ENCODE results near the gene ARAP3. TPM values are rescaled to one million over a fixed set of nuclear protein-coding genes. Genes with fewer than 3 reads are reported as not detected.

ARAP3 gene
- total RNA-seq, 1 experiment from 2014 or later = 0.38 TPM

DNA sequence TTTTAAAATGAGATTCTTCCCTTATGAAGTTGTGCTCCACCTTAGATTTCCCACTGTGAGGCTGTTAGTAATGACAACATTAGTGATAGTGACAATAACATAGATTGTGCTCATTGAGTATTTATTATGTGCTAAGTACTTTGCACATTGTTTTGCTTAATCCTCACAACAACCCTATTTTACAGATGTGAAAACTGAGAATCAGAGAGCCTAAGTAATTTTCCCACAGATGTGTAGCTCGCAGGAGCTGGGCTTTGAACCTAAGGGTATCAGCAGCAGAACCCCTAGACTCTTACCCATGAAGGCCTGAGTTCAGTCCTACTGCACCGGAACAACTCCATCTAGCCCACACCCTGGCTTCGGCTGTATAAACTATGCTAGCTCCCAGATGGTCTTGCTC lies 15.6 kb upstream of the ARAP3 start:
- no peak for DNase-seq (ENCODE audit: low spot score)

DNA sequence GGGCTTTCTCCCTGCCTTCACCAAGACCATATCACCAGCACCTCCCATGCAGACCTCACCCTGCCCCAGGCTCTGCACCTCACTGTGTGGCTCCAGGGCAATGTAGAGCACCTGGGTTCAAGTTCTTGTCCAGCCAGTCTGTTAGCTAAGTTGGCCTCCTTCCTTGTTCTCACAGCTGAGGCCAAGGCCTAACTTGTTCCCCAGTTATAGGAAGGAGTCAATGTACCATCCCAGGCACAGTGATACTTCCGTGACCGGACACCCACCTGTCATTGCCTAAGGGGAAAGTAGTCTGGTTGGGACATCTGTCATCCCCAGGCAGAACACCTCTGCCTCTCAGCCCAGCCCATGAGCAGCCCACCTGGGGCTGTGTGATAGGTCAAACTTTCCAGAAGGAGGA lies 14.4 kb upstream of the ARAP3 start:
- DNase-seq (ENCODE audit: low spot score) = no peak

DNA sequence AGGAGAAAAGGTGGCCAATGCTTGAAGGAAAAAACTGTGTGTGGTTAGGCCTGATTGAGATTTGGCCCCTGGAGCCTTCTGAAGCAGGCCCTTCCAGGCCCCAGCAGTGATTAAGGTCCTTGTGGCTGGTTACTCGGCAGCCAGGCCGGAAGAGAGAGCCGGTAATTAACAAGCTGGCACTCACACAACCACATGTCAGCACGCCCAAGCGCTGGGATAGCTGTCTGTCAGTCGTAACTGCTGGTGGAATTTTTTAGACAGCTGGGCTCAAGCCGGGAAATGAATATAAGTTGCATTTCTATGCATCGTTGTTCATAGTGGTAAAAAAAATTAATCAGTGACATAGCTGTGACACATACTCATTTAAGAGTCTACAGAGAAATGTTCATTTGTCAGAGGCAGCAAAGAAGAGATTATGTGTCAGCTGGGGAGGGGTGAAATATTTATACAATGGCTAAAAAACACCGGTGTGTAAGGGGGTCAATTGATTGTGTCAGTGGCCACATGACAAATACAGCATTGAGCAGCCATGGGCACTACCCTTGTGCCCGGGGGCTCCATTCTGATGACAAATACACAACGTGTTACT lies 13.7 kb upstream of the ARAP3 start:
- DNase-seq (ENCODE audit: low spot score) = no peak

GRCh38 chr5:141694479-141694878 lies 12.4 kb upstream of the ARAP3 start:
- DNase-seq (ENCODE audit: low spot score) = no peak

- DNase-seq (ENCODE audit: low spot score) = peak; percentile 47
These were observed 11.1 kb upstream of the ARAP3 start for GRCh38 chr5:141692919-141693725.

DNA sequence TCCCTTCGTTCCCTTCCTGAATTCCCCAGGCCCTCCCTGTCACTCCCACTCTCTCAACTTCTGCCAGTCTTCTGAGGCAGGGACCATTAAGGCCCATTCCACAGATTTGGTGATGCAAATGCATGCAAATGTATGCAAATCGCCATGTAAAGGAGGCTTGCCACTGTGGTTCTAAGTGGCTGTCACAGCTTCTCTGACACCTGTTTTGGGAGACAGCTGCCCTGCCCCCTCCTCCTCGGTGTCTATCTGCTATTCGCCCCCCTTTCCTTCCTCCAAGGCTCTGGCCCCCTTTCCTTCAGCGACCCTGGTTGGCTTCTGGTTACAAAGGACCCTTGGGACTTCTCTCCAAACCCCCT lies 10.5 kb upstream of the ARAP3 start:
- no peak for DNase-seq (ENCODE audit: low spot score)

DNA sequence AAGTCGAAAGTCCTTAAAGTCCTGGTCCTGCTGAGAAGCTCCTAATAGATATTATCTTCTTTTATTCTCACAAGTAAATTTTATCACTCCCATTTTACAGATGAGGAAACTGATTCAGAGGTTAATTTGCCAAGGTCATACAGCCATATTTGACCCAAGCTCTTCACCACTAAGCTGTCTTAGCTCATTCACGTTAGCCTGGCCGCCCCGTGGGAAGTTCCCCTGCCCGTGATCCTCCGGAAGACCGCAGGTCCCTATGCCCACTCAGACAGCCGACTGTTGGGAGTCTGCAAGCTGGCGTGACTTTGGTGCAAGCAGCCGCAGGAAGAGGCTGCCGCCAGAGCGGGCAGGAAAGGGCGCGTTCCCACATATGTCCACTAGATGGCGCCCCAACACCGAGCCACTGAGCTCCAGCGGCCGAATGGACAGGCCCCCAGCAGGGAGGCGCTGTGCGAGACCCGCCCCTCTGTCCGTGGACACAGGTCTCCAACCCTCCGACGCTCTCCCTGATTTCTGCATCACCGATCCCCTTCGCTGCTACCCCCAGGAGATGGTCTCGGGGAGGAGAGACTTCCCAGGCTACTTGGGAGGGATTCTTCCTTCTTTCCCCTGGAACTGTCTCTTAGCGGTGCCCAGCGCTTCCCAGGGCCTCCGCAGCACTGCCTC lies 10.0 kb upstream of the ARAP3 start:
- DNase-seq (ENCODE audit: low spot score) = peak; percentile 89

- DNase-seq (ENCODE audit: low spot score) = no peak
These were observed 9.3 kb upstream of the ARAP3 start for GRCh38 chr5:141691286-141691866.

- DNase-seq (ENCODE audit: low spot score) = no peak
These were observed 4.8 kb upstream of the ARAP3 start for GRCh38 chr5:141686648-141687416.

DNA sequence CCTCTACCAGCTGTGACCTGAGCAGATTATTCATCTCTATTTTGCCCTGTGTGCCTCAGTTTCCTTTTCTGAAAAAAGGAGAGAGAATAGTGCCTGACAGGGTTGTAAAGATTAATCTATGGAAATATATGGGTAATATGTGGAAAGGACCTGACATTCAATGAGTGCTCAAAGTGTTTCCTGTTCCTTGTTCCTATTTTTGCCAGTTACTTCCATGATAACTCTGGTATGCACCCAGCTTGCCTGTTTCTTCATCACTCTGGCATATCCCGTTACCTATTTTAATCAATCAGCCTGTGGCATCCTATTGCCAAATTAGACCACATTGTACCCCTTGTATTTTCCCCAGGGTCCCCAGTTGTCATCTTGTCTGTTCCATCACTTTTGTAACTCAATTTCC lies 3.6 kb upstream of the ARAP3 start:
- DNase-seq (ENCODE audit: low spot score) = no peak

- no peak for DNase-seq (ENCODE audit: low spot score)
These were observed 1.6 kb upstream of the ARAP3 start for GRCh38 chr5:141683596-141684141.

DNA sequence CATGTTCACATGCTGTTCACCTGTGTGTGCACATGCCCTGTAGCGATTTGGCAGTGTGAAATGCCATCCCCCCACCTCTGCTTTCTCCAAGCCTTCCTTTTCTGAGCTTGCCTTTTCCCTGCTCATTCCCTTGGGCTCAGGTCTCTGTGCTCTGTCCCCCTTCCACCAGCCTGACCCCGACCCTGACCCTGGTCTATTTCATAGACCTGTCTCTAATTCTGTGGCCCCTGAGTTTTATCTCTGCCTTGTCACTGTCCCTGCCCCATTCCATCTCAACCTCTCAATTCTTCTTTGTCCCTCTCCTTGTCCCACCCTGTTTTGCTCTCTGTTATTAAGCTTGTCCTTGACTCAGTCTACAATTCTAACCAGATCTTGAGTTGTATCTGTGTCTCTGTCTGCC lies 735 bp downstream of the ARAP3 start:
- no peak for DNase-seq (ENCODE audit: low spot score)

DNA sequence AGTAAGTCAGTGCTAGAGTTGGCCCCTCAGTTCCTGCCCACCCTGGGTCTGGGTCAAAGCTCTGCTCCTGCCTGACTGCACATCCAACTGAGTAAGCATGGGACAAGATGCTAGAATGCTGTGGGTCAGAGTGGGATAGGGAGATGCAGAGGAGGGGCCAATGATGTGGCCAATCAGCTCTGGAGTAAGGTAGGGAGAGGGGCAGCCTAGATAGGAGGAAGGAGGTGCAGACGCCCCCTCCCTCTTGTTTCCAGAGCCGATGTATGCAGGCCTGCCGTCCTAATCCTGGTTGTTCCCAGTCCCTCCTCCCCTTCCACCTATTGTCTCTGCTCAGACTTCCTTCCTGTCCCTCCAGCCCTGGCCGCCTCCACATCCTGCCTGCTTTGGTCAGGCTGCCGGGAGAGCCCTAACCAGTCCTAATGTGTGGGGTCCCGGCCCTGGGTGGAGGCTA lies 1.3 kb downstream of the ARAP3 start:
- DNase-seq (ENCODE audit: low spot score) = no peak

GRCh38 chr5:141680178-141680577 lies 1.9 kb downstream of the ARAP3 start:
- no peak for DNase-seq (ENCODE audit: low spot score)

DNA sequence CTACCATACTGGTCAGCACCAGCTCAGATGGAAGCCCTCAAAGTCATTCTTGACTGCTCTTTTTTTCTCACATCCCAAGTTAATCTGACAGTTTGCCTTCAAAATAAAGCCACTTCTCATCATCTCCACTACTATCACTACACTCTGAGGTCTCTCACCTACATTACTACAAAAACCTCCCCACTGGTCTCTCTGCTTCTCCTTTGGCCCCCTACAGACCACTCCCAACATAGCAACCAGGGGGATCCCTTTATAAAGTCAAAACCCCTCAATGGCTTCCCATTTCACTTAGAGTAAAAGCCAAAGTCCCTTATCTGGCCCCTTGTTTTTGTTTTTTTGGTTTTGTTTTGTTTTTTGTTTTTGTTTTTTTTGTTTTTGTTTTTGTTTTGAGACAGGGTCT lies 4.6 kb downstream of the ARAP3 start:
- peak; percentile 9 for DNase-seq (ENCODE audit: low spot score)

- DNase-seq (ENCODE audit: low spot score) = no peak
These were observed 6.4 kb downstream of the ARAP3 start for GRCh38 chr5:141675672-141676071.

GRCh38 chr5:141674747-141675146 lies 7.3 kb downstream of the ARAP3 start:
- DNase-seq (ENCODE audit: low spot score) = no peak

- no peak for DNase-seq (ENCODE audit: low spot score)
These were observed 8.9 kb downstream of the ARAP3 start for GRCh38 chr5:141672841-141673813.

DNA sequence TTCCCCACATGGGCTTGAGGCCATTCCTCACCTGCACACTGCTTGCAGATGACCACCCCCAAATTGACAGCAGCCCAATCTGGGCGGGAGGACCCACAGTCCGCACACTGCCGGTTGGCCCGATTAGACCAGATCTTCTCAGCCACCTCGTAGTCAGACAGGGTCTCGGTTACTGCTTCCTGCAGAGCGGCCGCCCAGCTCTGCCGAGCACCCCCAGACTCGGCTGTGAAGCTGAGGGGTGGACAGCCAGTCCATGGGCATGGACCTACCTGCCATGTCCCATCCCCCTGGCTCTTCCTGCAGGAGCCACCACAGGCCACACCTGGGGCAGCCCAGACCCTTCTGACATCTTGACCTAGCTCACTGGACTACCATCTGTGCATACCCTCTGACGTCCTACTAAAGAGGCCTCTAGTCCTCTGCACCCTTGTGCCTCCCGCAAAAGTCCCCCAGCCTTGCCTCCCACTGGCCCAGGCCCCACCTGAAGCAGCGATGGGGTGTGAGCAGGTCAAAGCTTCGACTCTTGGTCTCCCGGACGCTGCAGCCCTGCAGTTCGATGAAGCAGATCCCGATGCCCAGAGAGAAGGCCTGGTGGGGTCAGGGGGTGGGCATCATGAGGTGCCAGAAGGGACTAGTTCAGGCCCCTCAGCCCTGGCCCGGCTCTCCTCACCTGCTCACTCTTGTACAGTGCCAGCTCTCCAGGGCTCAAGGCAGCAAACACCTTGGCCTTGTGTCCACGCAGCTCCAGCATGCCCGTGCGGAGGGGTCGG lies 9.8 kb downstream of the ARAP3 start:
- DNase-seq (ENCODE audit: low spot score) = no peak
